GM12878 (cell line): Measurements from ENCODE around the gene PTPN13. TPM values are rescaled to one million over a fixed set of nuclear protein-coding genes. Genes with fewer than 3 reads are reported as not detected.

ENCODE experiments used
- ATAC-seq: fragments of 200-7000 bp; cut with Tn5 transposase; 3 replicates; pipeline ENCODE4 v1.9.1; 2020; ENCODE audit warnings: mild to moderate bottlenecking, moderate library complexity
- BruUV-seq: library from RNA; stranded (reverse); fragments of 400-500 nt; replicated peaks from 2 replicates; lab custom pipeline; 2021; lab: Mats Ljungman, UMichigan
- CTCF ChIA-PET: fragments of 300-600 bp; sonication (Branson Sonifier 250); formaldehyde crosslinking; extraction: SDS; loops from one replicate; lab custom pipeline; 2021; ENCODE audit warnings: inconsistent platforms; lab: Yijun Ruan, JAX
- POLR2A ChIA-PET: fragments of 350-600 bp; formaldehyde crosslinking; extraction: SDS; loops from one replicate; lab custom pipeline; 2021; ENCODE audit warnings: inconsistent platforms; lab: Charles Lee
- RAD21 ChIA-PET: fragments of 300-600 bp; sonication (Branson Sonifier 250); formaldehyde crosslinking; loops from one replicate; lab custom pipeline; 2023; ENCODE audit warnings: antibody characterized with exemption; ENCODE audit not compliant: unreplicated experiment; lab: Charles Lee
- SMC1A ChIA-PET: fragments of 300-600 bp; sonication (Branson Sonifier 250); formaldehyde crosslinking; loops from one replicate; lab custom pipeline; 2023; ENCODE audit not compliant: unreplicated experiment, uncharacterized antibody; lab: Charles Lee
- DNase-seq: peaks from one replicate; pipeline ENCODE4 v3.0.0-alpha.2; 2011; ENCODE audit warnings: low read depth, low spot score
- FAIRE-seq: peaks from 3 replicates; lab custom pipeline; 2011; peaks lifted over from hg19 to GRCh38; lab: Jason Lieb, UNC
- H2AFZ ChIP-seq: 2 replicates; pipeline ENCODE4 v1.6.0; 2011; ENCODE audit warnings: low read depth, low read length, control low read depth; ENCODE audit not compliant: control insufficient read depth
- H3K27ac ChIP-seq: 2 replicates; pipeline ENCODE4 v1.5.1; 2011; ENCODE audit warnings: control low read depth; ENCODE audit not compliant: control insufficient read depth, insufficient read depth
- H3K27me3 ChIP-seq, 2 experiments: replicated peaks in 1 of 2; 2 replicates each; pipeline versions ENCODE4 v1.6.0 to v1.6.1; 2011; ENCODE audit warnings: low read length in 1 of 2; ENCODE audit not compliant: control insufficient read depth in 2 of 2, insufficient read depth in 2 of 2
- H3K36me3 ChIP-seq, 2 experiments: 2 replicates each; pipeline ENCODE4 v1.5.1; 2011; ENCODE audit warnings: low read length in 1 of 2; ENCODE audit not compliant: control insufficient read depth in 2 of 2, insufficient read depth in 2 of 2
- H3K4me1 ChIP-seq: 2 replicates; pipeline ENCODE4 v1.6.1; 2011; ENCODE audit warnings: mild to moderate bottlenecking, low read length, moderate library complexity, mixed read lengths; ENCODE audit not compliant: control insufficient read depth, insufficient read depth
- H3K4me2 ChIP-seq: 2 replicates; pipeline ENCODE4 v1.6.0; 2011; ENCODE audit warnings: control low read depth; ENCODE audit not compliant: control insufficient read depth, insufficient read depth
- H3K4me3 ChIP-seq: fragments of 200-600 bp; sonication (generic); 2 replicates; pipeline ENCODE4 v1.5.1; 2016
- H3K79me2 ChIP-seq: 2 replicates; pipeline ENCODE4 v1.6.0; 2011; ENCODE audit warnings: low read length; ENCODE audit not compliant: control insufficient read depth, insufficient read depth
- H3K9ac ChIP-seq: 2 replicates; pipeline ENCODE4 v1.8.0; 2011; ENCODE audit warnings: low read length, control low read depth, mixed read lengths; ENCODE audit not compliant: control insufficient read depth, insufficient read depth
- H3K9me3 ChIP-seq: replicated peaks from 3 replicates; pipeline ENCODE4 v1.5.1; 2011; ENCODE audit warnings: mild to moderate bottlenecking, low read length; ENCODE audit not compliant: control insufficient read depth, insufficient read depth
- H4K20me1 ChIP-seq: 2 replicates; pipeline ENCODE4 v1.6.0; 2011; ENCODE audit not compliant: control insufficient read depth, insufficient read depth
- FOS ChIP-seq: IDR thresholded peaks from 3 replicates; pipeline ENCODE4 v1.6.1; 2011; ENCODE audit warnings: borderline replicate concordance; ENCODE audit not compliant: insufficient read length; ENCODE audit errors: extremely low read depth
- GATAD2B ChIP-seq: fragments of 450-650 bp; conservative IDR thresholded peaks from 2 replicates; pipeline ENCODE4 v1.6.1; 2017; ENCODE audit warnings: low read depth, mild to moderate bottlenecking, moderate library complexity
- MEF2A ChIP-seq: IDR thresholded peaks from 2 replicates; pipeline ENCODE4 v1.6.1; 2011; ENCODE audit warnings: low read depth, mild to moderate bottlenecking, low read length, moderate library complexity; ENCODE audit not compliant: insufficient read depth
- MXI1 ChIP-seq: fragments of 150-350 bp; IDR thresholded peaks from 2 replicates; pipeline ENCODE4 v1.6.1; 2011; ENCODE audit warnings: low read depth, mild to moderate bottlenecking, inconsistent platforms, low read length, improper control_type of control experiment
- PAX8 ChIP-seq: fragments of 450-650 bp; IDR thresholded peaks from 2 replicates; pipeline ENCODE4 v1.6.1; 2017; ENCODE audit warnings: mild to moderate bottlenecking, moderate library complexity
- PRDM15 ChIP-seq: fragments of 450-650 bp; formaldehyde crosslinking; IDR thresholded peaks from 2 replicates; pipeline ENCODE4 v1.4.0; 2020; ENCODE audit warnings: mild to moderate bottlenecking, moderate library complexity
- USF1 ChIP-seq: IDR thresholded peaks from 2 replicates; pipeline ENCODE4 v1.6.1; 2011; ENCODE audit warnings: borderline replicate concordance, low read depth, mild to moderate bottlenecking, moderate library complexity, mixed read lengths, low read length; ENCODE audit not compliant: insufficient read depth; ENCODE audit errors: extremely low read length
- ZZZ3 ChIP-seq: IDR thresholded peaks from 2 replicates; pipeline ENCODE4 v1.6.1; 2011; ENCODE audit warnings: low read depth; ENCODE audit not compliant: control insufficient read depth, insufficient read length
- WGBS: methylation state at CpG from one replicate; pipeline ENCODE4 v1.1.6; 2016; ENCODE audit warnings: low lambda C conversion rate; ENCODE audit not compliant: insufficient replicate concordance, insufficient coverage; ENCODE audit errors: missing lambda C conversion rate; 5-methylcytosine and 5-hydroxymethylcytosine counted together
- in situ Hi-C: fragments of 300-500 bp; cut with MboI; formaldehyde crosslinking; loops from 9 replicates; pipeline ENCODE4 v1.14.3; 2018; ENCODE audit warnings: mixed read lengths
- intact Hi-C: fragments of 100-400 bp; cut with micrococcal nuclease; formaldehyde crosslinking; loops from one replicate; pipeline ENCODE4 v1.14.2; 2022; ENCODE audit not compliant: unreplicated experiment
- polyA plus RNA-seq, 11 experiments: library from polyadenylated mRNA; depleted of rRNA in 4 of 11; unstranded in 6 of 11; stranded (reverse) in 5 of 11; fragments of >200 nt; fragmentation: Nextera tagmentation in 4 of 11; fragmentation: Illumina TruSeq in 1 of 11; extraction: Ambion mirVana in 4 of 11; extraction: Trizol in 1 of 11; gene quantifications; 1 replicate in 1 of 11; 2 replicates in 10 of 11; pipeline versions ENCODE4 v1.2.1 to v1.2.3, GENCODE V29; 2011 to 2016; ENCODE audit warnings: inconsistent platforms in 2 of 11, missing spikeins in 2 of 11, low read depth in 1 of 11
- total RNA-seq, 4 experiments: library from RNA; depleted of rRNA in 3 of 4; stranded (reverse); fragments of >200 nt in 3 of 4; fragmentation: Illumina TruSeq in 1 of 4; extraction: Trizol in 1 of 4; gene quantifications; 2 replicates each; pipeline versions ENCODE4 v1.2.1 to v1.2.3, GENCODE V29; 2013 to 2021
- TF ChIP-seq, protein P1 (sequence below): fragments of 450-650 bp; IDR thresholded peaks from 2 replicates; pipeline ENCODE4 v1.6.1; 2017; ENCODE audit warnings: mild to moderate bottlenecking, moderate library complexity
- TF ChIP-seq, protein P2 (sequence below): fragments of 450-650 bp; IDR thresholded peaks from 2 replicates; pipeline ENCODE4 v1.6.1; 2016; ENCODE audit warnings: mild to moderate bottlenecking
- TF ChIP-seq, protein P3 (sequence below): IDR thresholded peaks from 2 replicates; pipeline ENCODE4 v1.6.1; 2012; ENCODE audit warnings: low read length, inconsistent platforms

The PTPN13 gene
- total and polyA plus RNA-seq, 10 of the 15 experiments (the other 5 are each of a cell fraction or from before 2014, with no cell fraction given), result 8.5 to 69.4 (median 33.9) TPM

- H4K20me1 ChIP-seq, result no peaks in the 10 kb centered on the region
- DNase-seq (no peak), FAIRE-seq (no peak), ATAC-seq (no peak)
- no peaks in the 10 kb centered on the region for H3K79me2 ChIP-seq
- intact Hi-C loops (no loop called here), in situ Hi-C loops (no loop called here)
- WGBS, result 0% methylated on average over 1 of the region's 1 CpG
- no peak overlapping the region for H3K9ac ChIP-seq
- ChIA-PET RAD21 (interaction anchor here (1.1 kb wide), 1 partner anchor 323 kb away, joined by 3 read pairs; no protein-coding TSS in a partner anchor), SMC1A (interaction anchor here (8.1 kb wide), 1 partner anchor 324 kb away, joined by 59 read pairs; no protein-coding TSS in a partner anchor), CTCF (interaction anchor here (7.8 kb wide), 1 partner anchor 323 kb away, joined by 71 read pairs; no protein-coding TSS in a partner anchor), POLR2A (no interaction called here)
- no peaks in the 10 kb centered on the region for H3K4me1 ChIP-seq
- no TSS peak for BruUV-seq
- no peaks in the 10 kb centered on the region for H3K36me3 ChIP-seq
- no peak overlapping the region for H2AFZ ChIP-seq
- H3K9me3 ChIP-seq, result no peaks in the 10 kb centered on the region
- no peaks in the 10 kb centered on the region for H3K27me3 ChIP-seq
- H3K4me3 ChIP-seq, result no peak overlapping the region
- no peak overlapping the region for H3K27ac ChIP-seq
- H3K4me2 ChIP-seq, result no peak overlapping the region
- no peak for TF ChIP-seq PRDM15 (CRISPR knock-in tag)
- no peak for TF ChIP-seq PAX8
- TF ChIP-seq, protein P1, sequence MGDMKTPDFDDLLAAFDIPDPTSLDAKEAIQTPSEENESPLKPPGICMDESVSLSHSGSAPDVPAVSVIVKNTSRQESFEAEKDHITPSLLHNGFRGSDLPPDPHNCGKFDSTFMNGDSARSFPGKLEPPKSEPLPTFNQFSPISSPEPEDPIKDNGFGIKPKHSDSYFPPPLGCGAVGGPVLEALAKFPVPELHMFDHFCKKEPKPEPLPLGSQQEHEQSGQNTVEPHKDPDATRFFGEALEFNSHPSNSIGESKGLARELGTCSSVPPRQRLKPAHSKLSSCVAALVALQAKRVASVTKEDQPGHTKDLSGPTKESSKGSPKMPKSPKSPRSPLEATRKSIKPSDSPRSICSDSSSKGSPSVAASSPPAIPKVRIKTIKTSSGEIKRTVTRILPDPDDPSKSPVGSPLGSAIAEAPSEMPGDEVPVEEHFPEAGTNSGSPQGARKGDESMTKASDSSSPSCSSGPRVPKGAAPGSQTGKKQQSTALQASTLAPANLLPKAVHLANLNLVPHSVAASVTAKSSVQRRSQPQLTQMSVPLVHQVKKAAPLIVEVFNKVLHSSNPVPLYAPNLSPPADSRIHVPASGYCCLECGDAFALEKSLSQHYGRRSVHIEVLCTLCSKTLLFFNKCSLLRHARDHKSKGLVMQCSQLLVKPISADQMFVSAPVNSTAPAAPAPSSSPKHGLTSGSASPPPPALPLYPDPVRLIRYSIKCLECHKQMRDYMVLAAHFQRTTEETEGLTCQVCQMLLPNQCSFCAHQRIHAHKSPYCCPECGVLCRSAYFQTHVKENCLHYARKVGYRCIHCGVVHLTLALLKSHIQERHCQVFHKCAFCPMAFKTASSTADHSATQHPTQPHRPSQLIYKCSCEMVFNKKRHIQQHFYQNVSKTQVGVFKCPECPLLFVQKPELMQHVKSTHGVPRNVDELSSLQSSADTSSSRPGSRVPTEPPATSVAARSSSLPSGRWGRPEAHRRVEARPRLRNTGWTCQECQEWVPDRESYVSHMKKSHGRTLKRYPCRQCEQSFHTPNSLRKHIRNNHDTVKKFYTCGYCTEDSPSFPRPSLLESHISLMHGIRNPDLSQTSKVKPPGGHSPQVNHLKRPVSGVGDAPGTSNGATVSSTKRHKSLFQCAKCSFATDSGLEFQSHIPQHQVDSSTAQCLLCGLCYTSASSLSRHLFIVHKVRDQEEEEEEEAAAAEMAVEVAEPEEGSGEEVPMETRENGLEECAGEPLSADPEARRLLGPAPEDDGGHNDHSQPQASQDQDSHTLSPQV, result no peak
- no peak for TF ChIP-seq GATAD2B
- TF ChIP-seq MXI1, result no peak
- no peak for TF ChIP-seq MEF2A
- TF ChIP-seq FOS, result no peak
- TF ChIP-seq, protein P2, sequence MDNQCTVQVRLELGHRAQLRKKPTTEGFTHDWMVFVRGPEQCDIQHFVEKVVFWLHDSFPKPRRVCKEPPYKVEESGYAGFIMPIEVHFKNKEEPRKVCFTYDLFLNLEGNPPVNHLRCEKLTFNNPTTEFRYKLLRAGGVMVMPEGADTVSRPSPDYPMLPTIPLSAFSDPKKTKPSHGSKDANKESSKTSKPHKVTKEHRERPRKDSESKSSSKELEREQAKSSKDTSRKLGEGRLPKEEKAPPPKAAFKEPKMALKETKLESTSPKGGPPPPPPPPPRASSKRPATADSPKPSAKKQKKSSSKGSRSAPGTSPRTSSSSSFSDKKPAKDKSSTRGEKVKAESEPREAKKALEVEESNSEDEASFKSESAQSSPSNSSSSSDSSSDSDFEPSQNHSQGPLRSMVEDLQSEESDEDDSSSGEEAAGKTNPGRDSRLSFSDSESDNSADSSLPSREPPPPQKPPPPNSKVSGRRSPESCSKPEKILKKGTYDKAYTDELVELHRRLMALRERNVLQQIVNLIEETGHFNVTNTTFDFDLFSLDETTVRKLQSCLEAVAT, result no peak
- TF ChIP-seq, protein P3, sequence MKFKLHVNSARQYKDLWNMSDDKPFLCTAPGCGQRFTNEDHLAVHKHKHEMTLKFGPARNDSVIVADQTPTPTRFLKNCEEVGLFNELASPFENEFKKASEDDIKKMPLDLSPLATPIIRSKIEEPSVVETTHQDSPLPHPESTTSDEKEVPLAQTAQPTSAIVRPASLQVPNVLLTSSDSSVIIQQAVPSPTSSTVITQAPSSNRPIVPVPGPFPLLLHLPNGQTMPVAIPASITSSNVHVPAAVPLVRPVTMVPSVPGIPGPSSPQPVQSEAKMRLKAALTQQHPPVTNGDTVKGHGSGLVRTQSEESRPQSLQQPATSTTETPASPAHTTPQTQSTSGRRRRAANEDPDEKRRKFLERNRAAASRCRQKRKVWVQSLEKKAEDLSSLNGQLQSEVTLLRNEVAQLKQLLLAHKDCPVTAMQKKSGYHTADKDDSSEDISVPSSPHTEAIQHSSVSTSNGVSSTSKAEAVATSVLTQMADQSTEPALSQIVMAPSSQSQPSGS, result no peak
- TF ChIP-seq USF1, result no peak
- no peak for TF ChIP-seq ZZZ3
Observed at GRCh38 chr4:86821151-86821550, 227.0 kb downstream of the PTPN13 start.
